ENCODE data around the gene RNF38.

DNA sequence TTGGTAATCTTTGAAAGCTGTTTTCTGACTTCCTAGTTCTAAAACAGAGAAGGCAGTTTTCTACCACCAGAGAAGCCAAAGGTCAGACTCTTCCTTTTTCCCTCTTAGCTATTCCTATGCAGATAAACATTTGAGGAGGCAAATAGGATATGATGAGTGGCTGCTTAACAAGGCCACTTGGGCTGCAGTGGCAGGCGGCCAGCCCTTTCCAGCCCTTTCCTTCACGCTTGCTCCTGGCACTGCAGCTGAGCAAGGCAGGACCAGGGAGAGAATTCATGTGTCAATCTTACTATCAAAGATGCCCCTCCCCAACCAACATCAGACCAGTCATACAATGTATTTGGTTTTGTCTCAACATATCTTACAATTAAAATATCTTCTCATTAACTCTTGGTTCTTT, 36.8 kb upstream of the RNF38 start:
- TF ChIP-seq CTCF (IDR thresholded peaks at IDR 0.05) = no peak
- no peak for TF ChIP-seq POLR2A (IDR thresholded peaks at IDR 0.05)
